Mesothelial cell of epicardium (in vitro differentiated cells): ENCODE data around the gene TSEN2. TPM values are rescaled to one million over a fixed set of nuclear protein-coding genes. Genes with fewer than 3 reads are reported as not detected.

Source experiments
- DNase-seq, 2 experiments: peaks; one replicate each; pipeline ENCODE4 v3.0.0; 2021; ENCODE audit warnings: low spot score in 2 of 2; ENCODE audit not compliant: unreplicated experiment in 2 of 2
- H3K27ac Mint-ChIP-seq: 2 replicates; pipeline ENCODE4 v1.8.0; 2021; ENCODE audit warnings: mixed read lengths
- H3K27me3 Mint-ChIP-seq: 2 replicates; pipeline ENCODE4 v1.8.0; 2021; ENCODE audit warnings: low read depth, mixed read lengths
- H3K36me3 Mint-ChIP-seq: 2 replicates; pipeline ENCODE4 v1.8.0; 2021; ENCODE audit warnings: mixed read lengths
- H3K4me1 Mint-ChIP-seq: 2 replicates; pipeline ENCODE4 v1.8.0; 2021; ENCODE audit warnings: mixed read lengths
- H3K4me3 Mint-ChIP-seq: 2 replicates; pipeline ENCODE4 v1.8.0; 2021; ENCODE audit warnings: mild to moderate bottlenecking, moderate library complexity, mixed read lengths
- H3K9me3 Mint-ChIP-seq: 2 replicates; pipeline ENCODE4 v1.8.0; 2021; ENCODE audit warnings: mixed read lengths
- CTCF ChIP-seq: fragments of 200-600 bp; sonication (generic); IDR thresholded peaks from one replicate; pipeline ENCODE4 v1.5.0; 2021; ENCODE audit warnings: antibody characterized with exemption; ENCODE audit not compliant: unreplicated experiment
- total RNA-seq: library from RNA; stranded (reverse); gene quantifications from 3 replicates; pipeline ENCODE4 v1.2.1, GENCODE V29; 2021

The TSEN2 gene
- 29.0 to 34.0 TPM (median 30.8 TPM) in 3 replicates for total RNA-seq

GRCh38 chr3:12484198-12484982, at the start of gene TSEN2:
Gene TSEN2, plus strand, starts transcription at chr3:12484480. Its CDS starts 5,321 bp downstream, at chr3:12489801.
- Mint-ChIP-seq H3K9me3 (no peaks in the 10 kb centered on the region), H3K36me3 (no peaks in the 10 kb centered on the region), H3K27ac (peak within 1 kb of the TSS; percentile 98), H3K4me1 (peaks cover 38% of the 10 kb centered on the region), H3K27me3 (no peaks in the 10 kb centered on the region), H3K4me3 (peak within 1 kb of the TSS; percentile 98)
- DNase-seq: peak; percentile 94 to 98
- TF ChIP-seq CTCF: no peak

GRCh38 chr3:12436514-12437220, 47.6 kb upstream of the TSEN2 start:
- H3K27ac Mint-ChIP-seq: peak overlapping the region; percentile 5
- H3K27me3 Mint-ChIP-seq: no peaks in the 10 kb centered on the region
- no peak for TF ChIP-seq CTCF
- H3K36me3 Mint-ChIP-seq: peaks cover 8% of the 10 kb centered on the region
- peaks cover 21% of the 10 kb centered on the region for H3K4me1 Mint-ChIP-seq
- no peak overlapping the region for H3K4me3 Mint-ChIP-seq
- DNase-seq: no peak
- H3K9me3 Mint-ChIP-seq: peaks cover 3% of the 10 kb centered on the region

GRCh38 chr3:12437221-12437605, 47.1 kb upstream of the TSEN2 start:
- Mint-ChIP-seq H3K4me3 (no peak overlapping the region), H3K36me3 (peaks cover 8% of the 10 kb centered on the region), H3K9me3 (peaks cover 3% of the 10 kb centered on the region), H3K27me3 (no peaks in the 10 kb centered on the region), H3K27ac (no peak overlapping the region), H3K4me1 (peaks cover 21% of the 10 kb centered on the region)
- DNase-seq: no peak
- TF ChIP-seq CTCF: no peak

GRCh38 chr3:12437861-12438260, 46.4 kb upstream of the TSEN2 start:
- Mint-ChIP-seq H3K27me3 (no peaks in the 10 kb centered on the region), H3K36me3 (peaks cover 6% of the 10 kb centered on the region), H3K4me1 (peaks cover 21% of the 10 kb centered on the region), H3K4me3 (no peak overlapping the region), H3K9me3 (peaks cover 2% of the 10 kb centered on the region), H3K27ac (no peak overlapping the region)
- no peak for TF ChIP-seq CTCF
- no peak for DNase-seq

- Mint-ChIP-seq H3K4me1 (peaks cover 26% of the 10 kb centered on the region), H3K9me3 (no peaks in the 10 kb centered on the region), H3K4me3 (no peak overlapping the region), H3K27ac (no peak overlapping the region), H3K36me3 (peaks cover 4% of the 10 kb centered on the region), H3K27me3 (no peaks in the 10 kb centered on the region)
- no peak for DNase-seq
- TF ChIP-seq CTCF: no peak
Measured at GRCh38 chr3:12438318-12438717, 46.0 kb upstream of the TSEN2 start.
